CD4-positive, CD25-positive, alpha-beta regulatory T cell (primary cell): ENCODE data around the gene YBEY. TPM values are rescaled to one million over a fixed set of nuclear protein-coding genes. Genes with fewer than 3 reads are reported as not detected.

Experiments used
- ATAC-seq, 2 donors: fragments of 150-1000 bp; cut with Tn5 transposase; one replicate each; pipeline ENCODE4 v1.10.0; 2021; ENCODE audit warnings: low read depth in 2 of 2, moderate number of reproducible peaks in 2 of 2, moderate library complexity in 1 of 2
- DNase-seq, 3 donors: peaks; one replicate each; pipeline versions ENCODE4 v3.0.0 to v3.0.0-alpha.2; 2012 to 2022; ENCODE audit warnings: mixed read lengths in 1 of 3
- H3K27ac ChIP-seq: one replicate; pipeline ENCODE4 v1.7.0; 2013; ENCODE audit warnings: mild to moderate bottlenecking, low read length; ENCODE audit not compliant: insufficient read depth, poor library complexity, severe bottlenecking
- H3K27me3 ChIP-seq: one replicate; pipeline ENCODE4 v1.7.0; 2013; ENCODE audit warnings: low read length; ENCODE audit not compliant: control insufficient read depth, insufficient read depth
- H3K36me3 ChIP-seq: one replicate; pipeline ENCODE4 v1.7.0; 2013; ENCODE audit warnings: mild to moderate bottlenecking, low read length, moderate library complexity; ENCODE audit not compliant: control insufficient read depth, insufficient read depth
- H3K4me1 ChIP-seq: 2 replicates; pipeline ENCODE4 v1.7.0; 2013; ENCODE audit warnings: mild to moderate bottlenecking, low read length; ENCODE audit not compliant: insufficient read depth, control insufficient read depth, poor library complexity, severe bottlenecking
- H3K4me3 ChIP-seq: one replicate; pipeline ENCODE4 v1.7.0; 2013; ENCODE audit warnings: low read depth, mild to moderate bottlenecking, low read length, moderate library complexity
- H3K9me3 ChIP-seq, 2 experiments: 1 replicate in 1 of 2; 2 replicates in 1 of 2; pipeline ENCODE4 v1.7.0; 2013; ENCODE audit warnings: low read length in 2 of 2, mild to moderate bottlenecking in 1 of 2, moderate library complexity in 1 of 2; ENCODE audit not compliant: control insufficient read depth in 2 of 2
- H3K27ac Mint-ChIP-seq, 3 donors: one replicate each; pipeline ENCODE4 v1.8.0; 2020 to 2022; ENCODE audit warnings: mild to moderate bottlenecking in 3 of 3, mixed read lengths in 3 of 3, moderate library complexity in 2 of 3
- H3K27me3 Mint-ChIP-seq: one replicate; pipeline ENCODE4 v1.8.0; 2022; ENCODE audit warnings: mild to moderate bottlenecking, mixed read lengths
- H3K36me3 Mint-ChIP-seq: one replicate; pipeline ENCODE4 v1.8.0; 2020; ENCODE audit warnings: mixed read lengths
- H3K4me1 Mint-ChIP-seq, 4 donors: one replicate each; pipeline ENCODE4 v1.8.0; 2020 to 2022; ENCODE audit warnings: mixed read lengths in 4 of 4, mild to moderate bottlenecking in 1 of 4
- H3K4me3 Mint-ChIP-seq, 4 donors: one replicate each; pipeline ENCODE4 v1.8.0; 2020 to 2022; ENCODE audit warnings: mild to moderate bottlenecking in 4 of 4, mixed read lengths in 4 of 4, moderate library complexity in 3 of 4
- H3K9me3 Mint-ChIP-seq, 7 donors: one replicate each; pipeline ENCODE4 v1.8.0; 2020 to 2022; ENCODE audit warnings: mixed read lengths in 7 of 7, mild to moderate bottlenecking in 3 of 7, moderate library complexity in 2 of 7
- polyA plus RNA-seq, 4 donors: library from polyadenylated mRNA; unstranded; fragments of 300-500 nt; fragmentation: Illumina TruSeq; gene quantifications; one replicate each; pipeline ENCODE4 v1.2.3, GENCODE V29; 2021
- total RNA-seq: library from RNA; stranded (reverse); gene quantifications from one replicate; pipeline ENCODE4 v1.2.3, GENCODE V29; 2022

Gene YBEY
- total and polyA plus RNA-seq, 5 donors from 2014 or later = 10.9 to 18.3 (median 14.3) TPM

DNA sequence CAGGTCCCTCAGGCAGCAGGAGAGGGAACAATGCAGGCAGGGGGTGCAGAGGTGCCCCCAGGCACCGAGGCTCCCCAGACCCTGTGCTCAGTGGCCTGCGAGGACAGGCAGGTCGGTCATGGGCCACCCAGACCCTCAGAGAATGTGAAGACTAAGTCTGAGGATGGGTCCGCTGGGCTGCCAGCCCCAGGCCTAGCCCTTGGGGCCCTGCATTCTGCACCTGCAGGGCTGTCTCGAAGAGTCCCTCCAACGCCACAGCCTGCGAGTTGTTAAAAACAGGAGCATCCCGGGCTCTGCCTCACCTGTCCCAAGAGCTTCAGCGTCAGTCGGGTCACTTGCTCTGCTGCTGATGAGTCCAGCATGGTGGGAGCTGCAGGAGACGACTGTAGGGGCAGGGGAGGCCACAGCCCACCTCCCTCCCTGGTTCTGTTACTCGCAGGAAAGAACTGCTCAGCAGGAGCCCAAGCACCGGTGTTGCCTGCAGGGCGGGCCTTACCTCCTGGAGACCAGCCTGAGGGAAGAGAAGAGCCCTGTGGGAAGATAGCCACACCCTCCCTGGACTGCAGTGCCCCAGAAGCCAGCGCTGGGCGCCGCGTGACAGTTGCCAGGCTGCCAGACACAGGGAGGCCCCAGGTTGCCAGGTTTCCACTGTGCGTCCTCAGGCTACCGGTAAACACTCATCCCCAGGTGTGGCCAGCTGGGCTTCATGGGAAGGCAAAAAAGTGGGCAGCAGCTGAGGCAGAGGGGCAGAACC lies 31.7 kb downstream of the YBEY start:
- Mint-ChIP-seq H3K4me1 (peaks cover 5 to 23% (median 13%) of the 10 kb centered on the region in 4 donors), H3K9me3 (no peaks in the 10 kb centered on the region), H3K4me3 (no peak overlapping the region), H3K36me3 (peaks cover under 1% of the 10 kb centered on the region), H3K27ac (no peak overlapping the region), H3K27me3 (no peaks in the 10 kb centered on the region)
- no peak overlapping the region for H3K4me3 ChIP-seq
- no peak overlapping the region for H3K27ac ChIP-seq
- no peaks in the 10 kb centered on the region for H3K9me3 ChIP-seq
- H3K36me3 ChIP-seq = no peaks in the 10 kb centered on the region
- ATAC-seq (no peak), DNase-seq (no peak)
- peaks cover 19% of the 10 kb centered on the region for H3K4me1 ChIP-seq
- no peaks in the 10 kb centered on the region for H3K27me3 ChIP-seq

DNA sequence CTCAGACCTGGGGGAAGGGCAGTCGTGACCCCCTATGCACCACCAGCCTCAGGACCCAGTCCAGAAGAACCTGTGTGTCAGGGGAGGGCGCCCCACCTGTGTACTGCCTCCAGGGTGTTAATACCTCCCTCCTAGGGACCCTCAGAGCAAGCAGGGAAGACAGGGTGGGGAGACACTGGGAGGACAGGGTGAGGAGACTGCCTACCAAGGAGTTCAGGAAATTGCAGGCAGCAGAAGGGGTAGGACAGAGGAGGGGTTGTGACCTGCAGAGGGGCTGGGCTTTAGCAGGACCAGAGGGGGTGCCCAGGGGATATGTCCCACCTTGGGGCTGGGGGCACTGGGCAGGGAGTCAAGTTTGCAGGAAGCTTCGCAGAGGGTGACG lies 32.3 kb downstream of the YBEY start:
- H3K27me3 Mint-ChIP-seq = no peaks in the 10 kb centered on the region
- H3K27ac ChIP-seq = no peak overlapping the region

DNA sequence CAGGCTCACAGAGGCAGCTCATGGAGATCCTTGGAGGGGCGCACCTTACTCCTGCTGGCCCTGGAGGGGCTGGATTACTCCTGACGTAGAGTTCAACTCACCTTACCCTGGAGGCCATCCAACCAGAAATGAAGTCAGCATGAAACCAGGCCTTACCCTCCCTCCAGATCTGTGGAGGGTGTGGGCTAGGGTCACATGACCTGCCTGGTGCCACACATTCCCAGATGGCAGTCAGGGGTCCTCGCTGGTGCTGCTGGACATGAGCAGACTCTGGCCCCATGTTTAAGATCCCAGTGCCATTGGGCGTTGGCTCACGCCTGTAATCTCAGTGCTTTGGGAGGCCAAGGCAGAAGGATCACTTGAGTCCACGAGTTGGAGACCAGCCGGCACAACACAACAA lies 33.0 kb downstream of the YBEY start:
- Histone ChIP-seq H3K27me3 (no peaks in the 10 kb centered on the region), H3K4me1 (peaks cover 22% of the 10 kb centered on the region), H3K9me3 (no peaks in the 10 kb centered on the region), H3K4me3 (no peak overlapping the region), H3K36me3 (no peaks in the 10 kb centered on the region), H3K27ac (no peak overlapping the region)
- Mint-ChIP-seq H3K27ac (no peak overlapping the region), H3K9me3 (no peaks in the 10 kb centered on the region), H3K4me3 (no peak overlapping the region), H3K4me1 (peaks cover 5 to 31% (median 16%) of the 10 kb centered on the region in 4 donors), H3K36me3 (no peaks in the 10 kb centered on the region), H3K27me3 (no peaks in the 10 kb centered on the region)
- ATAC-seq (no peak), DNase-seq (no peak)

More for the DNA sequence above, 32.3 kb downstream of the YBEY start:
- Mint-ChIP-seq H3K36me3 (no peaks in the 10 kb centered on the region), H3K9me3 (no peaks in the 10 kb centered on the region), H3K27ac (no peak overlapping the region), H3K4me1 (peaks cover 5 to 27% (median 14%) of the 10 kb centered on the region in 4 donors), H3K4me3 (peak overlapping the region in 1 of 4 donors; percentile 41)
- no peak for ATAC-seq
- Histone ChIP-seq H3K4me3 (no peak overlapping the region), H3K4me1 (peaks cover 22% of the 10 kb centered on the region), H3K27me3 (no peaks in the 10 kb centered on the region), H3K9me3 (no peaks in the 10 kb centered on the region), H3K36me3 (no peaks in the 10 kb centered on the region)
- no peak for DNase-seq

DNA sequence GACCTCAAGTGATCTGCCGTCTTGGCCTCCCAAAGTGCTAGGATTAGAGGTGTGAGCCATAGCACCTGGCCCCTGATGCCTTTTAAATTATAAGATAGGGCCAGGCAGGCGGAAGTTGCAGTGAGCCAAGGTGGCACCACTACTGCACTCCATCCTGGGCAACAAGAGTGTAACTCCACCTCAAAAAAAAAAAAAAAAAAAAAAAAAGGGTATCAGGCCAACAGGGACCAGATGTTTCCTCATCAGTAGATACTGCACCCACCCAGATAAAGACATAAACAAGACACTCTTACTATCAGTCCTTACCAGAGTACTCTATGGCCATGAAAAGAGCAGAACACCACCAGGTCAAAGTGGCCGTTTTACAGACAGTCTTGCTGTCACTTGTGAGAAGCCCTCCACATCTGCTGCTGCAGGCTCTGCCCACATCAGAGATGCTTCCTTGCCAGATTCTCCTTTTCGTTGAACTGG lies 34.2 kb downstream of the YBEY start:
- H3K27me3 Mint-ChIP-seq = no peaks in the 10 kb centered on the region
- DNase-seq (peak in 1 of 3 donors; percentile 41), ATAC-seq (no peak)
- Histone ChIP-seq H3K27me3 (no peaks in the 10 kb centered on the region), H3K4me1 (peaks cover 28% of the 10 kb centered on the region), H3K9me3 (no peaks in the 10 kb centered on the region), H3K36me3 (no peaks in the 10 kb centered on the region), H3K4me3 (peak overlapping the region; percentile 51), H3K27ac (no peak overlapping the region)
- no peaks in the 10 kb centered on the region for H3K9me3 Mint-ChIP-seq
- H3K36me3 Mint-ChIP-seq = no peaks in the 10 kb centered on the region
- peaks cover 5 to 32% (median 18%) of the 10 kb centered on the region in 4 donors for H3K4me1 Mint-ChIP-seq
- H3K27ac Mint-ChIP-seq = peak overlapping the region in 2 of 3 donors; percentile 10 to 20
- H3K4me3 Mint-ChIP-seq = peak overlapping the region in 3 of 4 donors; percentile 65 to 85 (median 76)

DNA sequence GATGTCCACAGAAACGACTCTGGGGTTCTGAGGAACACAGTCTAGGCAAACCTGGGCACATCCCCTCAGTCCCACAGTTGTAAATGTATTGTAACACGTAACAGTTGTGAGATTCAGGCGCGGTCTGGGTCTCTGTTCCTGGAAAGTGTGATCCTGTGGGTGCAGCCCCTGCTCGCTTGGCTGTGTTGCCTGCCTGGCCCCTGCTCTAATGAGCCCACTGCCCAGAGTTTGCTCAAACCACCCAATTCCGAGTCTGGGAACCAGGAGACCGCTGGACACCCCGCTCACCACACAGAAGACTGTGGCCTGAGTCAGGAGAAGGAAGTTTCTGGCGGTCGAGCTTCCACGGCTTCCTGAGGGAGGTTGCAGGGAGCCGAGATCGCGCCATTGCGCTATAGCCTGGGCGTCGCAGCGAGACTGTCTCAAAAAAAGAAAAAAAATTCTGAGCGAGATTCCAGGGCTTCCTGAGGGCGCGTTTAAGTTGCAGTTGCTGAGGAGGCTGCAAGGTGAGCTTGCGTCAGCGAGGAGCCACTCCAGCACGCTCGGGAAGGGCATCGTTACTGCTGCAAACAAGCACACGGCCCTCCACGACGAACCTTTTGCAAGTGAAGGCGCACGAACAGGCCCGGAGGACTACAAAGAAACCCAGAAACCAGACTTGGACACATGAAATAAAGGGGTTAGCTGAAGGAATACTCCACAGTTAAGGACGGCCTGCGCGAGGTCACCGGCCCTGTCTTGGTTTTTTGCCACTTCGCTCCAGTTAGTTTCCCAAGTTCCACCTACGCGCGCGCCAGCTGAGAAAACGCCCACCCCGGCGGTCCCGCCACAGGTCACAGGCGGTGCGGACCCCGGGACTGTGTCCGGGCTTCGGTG lies 36.4 kb downstream of the YBEY start:
- H3K27me3 Mint-ChIP-seq = no peaks in the 10 kb centered on the region
- peaks cover 5 to 46% (median 25%) of the 10 kb centered on the region in 4 donors for H3K4me1 Mint-ChIP-seq
- H3K27me3 ChIP-seq = no peaks in the 10 kb centered on the region
- peak overlapping the region; percentile 98 for H3K27ac ChIP-seq
- H3K4me3 ChIP-seq = peak overlapping the region; percentile 78
- H3K36me3 ChIP-seq = no peaks in the 10 kb centered on the region
- peak overlapping the region; percentile 96 to 98 (median 97) for H3K4me3 Mint-ChIP-seq
- no peaks in the 10 kb centered on the region for H3K9me3 Mint-ChIP-seq
- H3K36me3 Mint-ChIP-seq = peaks cover 5% of the 10 kb centered on the region
- DNase-seq (peak in 2 of 3 donors; percentile 3 to 52), ATAC-seq (no peak)
- H3K27ac Mint-ChIP-seq = peak overlapping the region in 2 of 3 donors; percentile 80 to 81
- H3K4me1 ChIP-seq = peaks cover 32% of the 10 kb centered on the region
- H3K9me3 ChIP-seq = no peaks in the 10 kb centered on the region

DNA sequence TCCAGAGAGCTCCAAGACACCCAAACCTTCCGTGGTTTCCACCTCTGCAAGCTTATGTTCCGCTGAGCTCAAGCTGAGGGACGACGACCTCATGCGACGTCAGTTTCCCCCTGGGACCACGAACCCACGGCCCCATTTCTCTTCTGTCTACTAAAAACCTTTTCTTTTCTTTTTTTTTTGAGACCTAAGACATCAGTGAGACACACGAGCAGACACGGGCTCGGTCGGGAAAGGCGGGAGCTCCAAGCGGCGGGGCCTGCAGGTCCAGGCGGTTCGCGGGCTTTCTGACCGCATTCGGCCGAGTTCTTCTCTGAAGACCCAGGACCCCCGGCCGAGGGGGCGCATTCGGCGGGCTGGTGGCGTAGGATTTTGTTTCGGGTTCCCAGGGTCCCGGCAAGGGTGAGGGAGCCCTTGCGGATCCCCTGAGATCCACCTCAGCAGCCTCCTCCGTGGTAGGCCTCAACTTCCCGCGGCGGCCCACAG lies 37.1 kb downstream of the YBEY start:
- H3K4me1 ChIP-seq = peaks cover 32% of the 10 kb centered on the region
- ATAC-seq (peak in 1 of 2 donors; percentile 0), DNase-seq (no peak)

DNA sequence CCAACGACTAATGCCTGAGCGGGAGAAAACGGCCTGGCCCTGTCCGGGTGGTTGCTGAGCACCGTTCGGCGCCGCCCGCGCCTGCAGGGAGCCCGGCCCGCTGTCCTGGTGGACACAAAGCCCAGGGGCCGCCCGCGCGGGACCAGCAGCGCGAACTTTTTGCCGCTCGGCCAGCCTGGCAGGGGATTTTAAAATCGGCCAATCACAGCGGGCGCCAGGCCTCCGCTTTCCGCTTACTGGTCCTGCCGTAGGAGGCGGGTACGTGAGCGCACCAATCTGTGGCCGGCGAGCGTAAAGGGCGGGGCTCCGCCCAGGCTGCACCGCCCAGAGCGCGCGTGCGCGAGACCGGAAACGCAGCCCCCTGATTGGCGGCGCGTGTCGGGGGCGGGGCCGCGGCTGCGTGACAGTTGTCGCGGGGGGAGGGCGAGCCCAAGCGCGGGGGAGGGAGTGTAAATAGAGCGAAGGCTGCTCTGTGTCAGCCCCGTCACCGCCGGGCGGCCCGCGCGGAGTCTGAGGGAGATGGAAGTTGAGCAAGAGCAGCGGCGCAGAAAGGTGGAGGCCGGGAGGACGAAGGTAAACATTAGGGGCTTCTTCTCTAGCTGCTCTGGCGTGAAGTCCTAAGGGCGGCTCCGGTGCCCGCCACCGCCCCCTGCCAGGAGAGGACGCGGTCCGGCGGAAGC lies 37.7 kb downstream of the YBEY start, which contains the start of the genes C21orf58 and PCNT:
C21orf58 (minus strand) TSS at position 161 of the 680 bp plus-strand sequence. CDS start 1,132 bp downstream, outside the sequence.
PCNT (plus strand) TSS at position 447 of the 680 bp plus-strand sequence; CDS start at position 520, 73 bp downstream.
- H3K27me3 Mint-ChIP-seq = no peaks in the 10 kb centered on the region

More for the DNA sequence above, 37.1 kb downstream of the YBEY start:
- no peaks in the 10 kb centered on the region for H3K27me3 ChIP-seq
- H3K27ac ChIP-seq = peak overlapping the region; percentile 98
- Mint-ChIP-seq H3K4me1 (peaks cover 5 to 46% (median 25%) of the 10 kb centered on the region in 4 donors), H3K36me3 (peaks cover 5% of the 10 kb centered on the region), H3K9me3 (no peaks in the 10 kb centered on the region), H3K27me3 (no peaks in the 10 kb centered on the region), H3K4me3 (peak overlapping the region; percentile 96 to 98 (median 97)), H3K27ac (peak overlapping the region in 2 of 3 donors; percentile 80 to 81)
- H3K36me3 ChIP-seq = peaks cover 2% of the 10 kb centered on the region
- H3K9me3 ChIP-seq = no peaks in the 10 kb centered on the region
- peak overlapping the region; percentile 78 for H3K4me3 ChIP-seq

More for the DNA sequence above, 37.7 kb downstream of the YBEY start, which contains the start of the genes C21orf58 and PCNT:
- Histone ChIP-seq H3K27me3 (no peaks in the 10 kb centered on the region), H3K4me3 (peak within 1 kb of the TSS; percentile 78), H3K36me3 (peaks cover 7% of the 10 kb centered on the region), H3K27ac (peak within 1 kb of the TSS; percentile 98), H3K4me1 (peaks cover 32% of the 10 kb centered on the region), H3K9me3 (no peaks in the 10 kb centered on the region)
- Mint-ChIP-seq H3K4me1 (peaks cover 5 to 48% (median 27%) of the 10 kb centered on the region in 4 donors), H3K36me3 (peaks cover 6% of the 10 kb centered on the region), H3K4me3 (peak within 1 kb of the TSS; percentile 96 to 98 (median 97)), H3K9me3 (no peaks in the 10 kb centered on the region), H3K27ac (peak within 1 kb of the TSS; percentile 96 to 99 (median 96))
- DNase-seq = peak; percentile 96 to 99 (median 98)
- ATAC-seq = peak; percentile 84 to 86
